ENCODE data around the gene GJC2. TPM values are rescaled to one million over a fixed set of nuclear protein-coding genes. Genes with fewer than 3 reads are reported as not detected.

The GJC2 gene
- total and polyA plus RNA-seq, 11 donors, result 0.40 to 3.8 (median 0.78) TPM

DNA sequence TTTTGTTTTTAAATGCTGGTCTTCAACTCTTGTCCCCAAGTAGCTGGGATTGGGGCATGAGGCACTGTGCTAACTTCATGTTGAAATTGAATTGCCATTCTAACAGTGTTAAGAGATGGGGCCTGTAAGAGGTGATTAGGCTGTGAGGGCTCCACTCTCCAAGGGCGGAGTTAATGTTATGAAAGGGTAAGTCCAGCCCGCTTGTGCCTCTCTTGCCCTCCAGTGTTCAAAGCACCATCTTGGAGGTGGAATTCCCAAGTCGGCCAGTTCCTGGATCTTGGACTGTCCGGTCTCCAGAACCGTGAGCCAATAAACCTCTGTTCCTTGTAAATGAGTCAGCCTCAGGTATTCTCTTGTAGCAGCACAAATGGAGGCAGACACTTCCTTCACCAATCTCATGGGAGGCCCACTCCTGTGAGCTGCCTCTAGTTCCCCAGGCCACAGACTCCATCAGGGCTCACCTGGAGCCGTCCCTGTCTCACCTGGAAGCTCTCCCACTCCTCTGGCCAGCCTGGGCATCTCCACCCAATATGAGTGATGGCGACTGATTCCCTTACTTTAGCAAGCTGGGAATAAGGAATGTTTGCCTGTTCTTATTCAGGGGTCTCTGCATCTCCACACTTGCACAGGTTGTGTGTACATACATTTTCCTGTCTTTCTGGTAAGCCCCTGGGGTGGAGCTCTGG, 31.4 kb downstream of the GJC2 start:
- no peak for DNase-seq
- H3K36me3 ChIP-seq, result peaks cover 0 to 6% (median 0%) of the 10 kb centered on the region in 9 donors
- intact Hi-C loops (cut with DNase I), result no loop called here
- no peaks in the 10 kb centered on the region for H3K9me3 ChIP-seq
- no peaks in the 10 kb centered on the region for H3K27me3 ChIP-seq
- no peak for ATAC-seq
- no peak for TF ChIP-seq POLR2A (IDR thresholded peaks at IDR 0.05)
- TF ChIP-seq, protein P1, sequence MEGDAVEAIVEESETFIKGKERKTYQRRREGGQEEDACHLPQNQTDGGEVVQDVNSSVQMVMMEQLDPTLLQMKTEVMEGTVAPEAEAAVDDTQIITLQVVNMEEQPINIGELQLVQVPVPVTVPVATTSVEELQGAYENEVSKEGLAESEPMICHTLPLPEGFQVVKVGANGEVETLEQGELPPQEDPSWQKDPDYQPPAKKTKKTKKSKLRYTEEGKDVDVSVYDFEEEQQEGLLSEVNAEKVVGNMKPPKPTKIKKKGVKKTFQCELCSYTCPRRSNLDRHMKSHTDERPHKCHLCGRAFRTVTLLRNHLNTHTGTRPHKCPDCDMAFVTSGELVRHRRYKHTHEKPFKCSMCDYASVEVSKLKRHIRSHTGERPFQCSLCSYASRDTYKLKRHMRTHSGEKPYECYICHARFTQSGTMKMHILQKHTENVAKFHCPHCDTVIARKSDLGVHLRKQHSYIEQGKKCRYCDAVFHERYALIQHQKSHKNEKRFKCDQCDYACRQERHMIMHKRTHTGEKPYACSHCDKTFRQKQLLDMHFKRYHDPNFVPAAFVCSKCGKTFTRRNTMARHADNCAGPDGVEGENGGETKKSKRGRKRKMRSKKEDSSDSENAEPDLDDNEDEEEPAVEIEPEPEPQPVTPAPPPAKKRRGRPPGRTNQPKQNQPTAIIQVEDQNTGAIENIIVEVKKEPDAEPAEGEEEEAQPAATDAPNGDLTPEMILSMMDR (IDR thresholded peaks at IDR 0.05), result no peak
- peaks cover 0 to 13% (median 5%) of the 10 kb centered on the region in 12 donors for H3K4me1 ChIP-seq
- H3K27ac ChIP-seq, result no peak overlapping the region
- WGBS, 4 donors, result 94 to 98% (median 95%) methylated on average over 7 of the region's 7 CpGs
- H3K4me3 ChIP-seq, result no peak overlapping the region

- Histone ChIP-seq H3K27ac (no peak overlapping the region), H3K4me3 (no peak overlapping the region), H3K36me3 (peaks cover 0 to under 1% (median 0%) of the 10 kb centered on the region in 9 donors), H3K9me3 (no peaks in the 10 kb centered on the region), H3K27me3 (no peaks in the 10 kb centered on the region), H3K4me1 (peaks cover 0 to 13% (median 2%) of the 10 kb centered on the region in 12 donors)
- no peak for TF ChIP-seq POLR2A (IDR thresholded peaks at IDR 0.05)
- TF ChIP-seq, protein P1 (IDR thresholded peaks at IDR 0.05), result no peak
- ATAC-seq, result peak in 1 of 4 donors; percentile 28
- 88 to 92% (median 90%) methylated on average over 9 of the region's 9 CpGs for WGBS, 4 donors
- intact Hi-C loops (cut with DNase I), result no loop called here
- DNase-seq, result no peak
Observed at GRCh38 chr1:228181645-228182034, 31.9 kb downstream of the GJC2 start.

DNA sequence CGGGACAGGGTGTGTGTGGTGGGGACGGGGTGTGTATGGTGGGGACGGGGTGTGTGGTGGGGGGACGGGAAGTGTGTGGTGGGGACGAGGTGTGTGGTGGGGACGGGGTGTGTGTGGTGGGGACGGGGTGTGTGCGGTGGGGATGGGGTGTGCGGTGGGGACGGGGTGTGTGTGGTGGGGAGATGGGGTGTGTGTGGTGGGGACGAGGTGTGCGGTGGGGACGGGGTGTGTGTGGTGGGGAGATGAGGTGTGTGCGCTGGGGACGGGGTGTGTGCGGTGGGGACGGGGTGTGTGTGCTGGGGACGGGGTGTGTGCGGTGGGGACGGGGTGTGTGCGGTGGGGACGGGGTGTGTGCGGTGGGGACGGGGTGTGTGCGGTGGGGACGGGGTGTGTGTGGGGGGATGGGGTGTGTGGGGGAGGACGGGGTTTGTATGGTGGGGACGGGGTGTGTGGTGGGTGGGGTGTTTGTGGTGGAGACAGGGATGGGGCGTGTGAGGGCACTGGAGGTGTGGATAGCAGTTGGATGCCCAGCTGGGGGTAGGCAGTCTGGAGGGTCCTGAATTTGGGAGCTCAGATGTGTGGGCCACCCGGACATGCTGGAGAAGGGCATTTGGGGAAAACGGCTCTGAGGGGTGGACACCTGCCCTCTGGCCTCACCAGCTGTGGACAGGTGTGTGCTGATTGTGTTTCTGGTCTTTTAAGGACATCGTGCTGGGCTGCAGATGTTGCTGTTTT, 32.7 kb downstream of the GJC2 start:
- Histone ChIP-seq H3K36me3 (no peaks in the 10 kb centered on the region), H3K4me1 (peaks cover 0 to 13% (median 0%) of the 10 kb centered on the region in 12 donors), H3K27me3 (no peaks in the 10 kb centered on the region), H3K4me3 (no peak overlapping the region), H3K27ac (no peak overlapping the region), H3K9me3 (no peaks in the 10 kb centered on the region)
- no peak for DNase-seq
- WGBS, 4 donors, result 92 to 95% (median 94%) methylated on average over 30 to 32 of the region's 32 CpGs
- ATAC-seq, result no peak
- intact Hi-C loops (cut with DNase I), result no loop called here
- TF ChIP-seq, protein P1 (IDR thresholded peaks at IDR 0.05), result no peak
- no peak for TF ChIP-seq POLR2A (IDR thresholded peaks at IDR 0.05)

DNA sequence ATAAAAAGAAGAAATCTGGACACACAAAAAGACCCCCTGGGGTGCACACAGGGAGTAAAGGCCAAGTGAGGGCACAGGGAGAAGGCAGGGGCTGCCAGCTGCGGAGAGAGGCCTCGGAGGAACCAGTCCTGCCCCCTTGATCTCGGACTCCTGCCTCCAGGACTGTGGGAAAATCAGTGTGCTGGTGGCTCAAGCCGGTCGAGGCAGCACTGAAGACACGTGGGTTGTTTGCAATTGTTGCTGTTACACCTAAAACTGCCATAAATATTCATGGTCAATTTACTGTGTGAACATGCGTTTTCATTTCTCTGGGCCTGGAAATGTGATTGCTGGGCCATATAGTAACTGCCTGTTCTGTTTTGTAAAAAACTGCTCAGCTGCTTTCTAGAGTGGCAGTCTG, 34.4 kb downstream of the GJC2 start:
- peaks cover 0 to 2% (median 0%) of the 10 kb centered on the region in 12 donors for H3K4me1 ChIP-seq
- no peaks in the 10 kb centered on the region for H3K27me3 ChIP-seq
- ATAC-seq, result no peak
- TF ChIP-seq, protein P1 (IDR thresholded peaks at IDR 0.05), result no peak
- TF ChIP-seq POLR2A (IDR thresholded peaks at IDR 0.05), result no peak
- intact Hi-C loops (cut with DNase I), result no loop called here
- no peak for DNase-seq
- peaks cover 0 to 10% (median 2%) of the 10 kb centered on the region in 12 donors for H3K9me3 ChIP-seq
- no peak overlapping the region for H3K4me3 ChIP-seq
- no peaks in the 10 kb centered on the region for H3K36me3 ChIP-seq
- no peak overlapping the region for H3K27ac ChIP-seq
- WGBS, 4 donors, result 82 to 88% (median 85%) methylated on average over 7 of the region's 7 CpGs
